SK-N-MC (cell line): ENCODE results near the gene BRAF.

Experiments
- EZH2 ChIP-seq: fragments of 200-600 bp; sonication (generic); IDR thresholded peaks from one replicate; pipeline ENCODE4 v1.6.1; 2017; ENCODE audit warnings: antibody characterized with exemption
- FOXP2 ChIP-seq: optimal IDR thresholded peaks from 2 replicates; pipeline ENCODE3; 2011; ENCODE audit warnings: mild to moderate bottlenecking, moderate library complexity; ENCODE audit not compliant: insufficient read depth; ENCODE audit errors: extremely low read length, control extremely low read depth
- POLR2AphosphoS5 ChIP-seq: IDR thresholded peaks from 2 replicates; pipeline ENCODE4 v1.6.1; 2012; ENCODE audit warnings: mild to moderate bottlenecking, low read depth, low read length, borderline replicate concordance

DNA sequence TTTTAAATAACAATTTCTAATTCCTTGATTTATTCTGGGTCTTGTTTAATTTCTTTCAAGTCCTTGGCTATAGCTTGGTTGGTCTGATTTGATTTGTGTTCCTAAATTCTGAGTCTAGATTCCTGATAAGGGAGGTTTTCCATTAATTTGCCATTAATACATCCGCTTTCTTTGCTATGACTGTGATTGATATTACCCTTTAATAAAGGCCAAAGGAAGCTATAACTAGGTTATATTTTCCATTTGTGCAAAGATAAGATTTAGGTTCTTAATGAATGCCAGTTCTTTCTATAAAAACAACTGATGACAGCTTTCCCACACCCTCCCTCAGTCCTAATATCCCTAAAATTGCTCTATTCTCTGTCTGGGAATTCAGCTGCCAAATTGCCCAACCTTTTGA, 200.0 kb downstream of the BRAF start:
- TF ChIP-seq POLR2AphosphoS5 (no peak), EZH2 (no peak), FOXP2 (no peak)
